Measurements from ENCODE around the gene CXXC5. TPM values are rescaled to one million over a fixed set of nuclear protein-coding genes. Genes with fewer than 3 reads are reported as not detected.

The CXXC5 gene
- total RNA-seq, 1 donor from 2014 or later = 88.2 TPM

GRCh38 chr5:139690064-139690802, 42.1 kb downstream of the CXXC5 start:
- H3K27me3 Mint-ChIP-seq = no peaks in the 10 kb centered on the region
- peak overlapping the region; percentile 76 for H3K27ac Mint-ChIP-seq
- no peaks in the 10 kb centered on the region for H3K9me3 Mint-ChIP-seq (ENCODE audit: low read depth)
- peaks cover 39% of the 10 kb centered on the region for H3K4me1 Mint-ChIP-seq (ENCODE audit: low read depth)
- TF ChIP-seq, protein P1, sequence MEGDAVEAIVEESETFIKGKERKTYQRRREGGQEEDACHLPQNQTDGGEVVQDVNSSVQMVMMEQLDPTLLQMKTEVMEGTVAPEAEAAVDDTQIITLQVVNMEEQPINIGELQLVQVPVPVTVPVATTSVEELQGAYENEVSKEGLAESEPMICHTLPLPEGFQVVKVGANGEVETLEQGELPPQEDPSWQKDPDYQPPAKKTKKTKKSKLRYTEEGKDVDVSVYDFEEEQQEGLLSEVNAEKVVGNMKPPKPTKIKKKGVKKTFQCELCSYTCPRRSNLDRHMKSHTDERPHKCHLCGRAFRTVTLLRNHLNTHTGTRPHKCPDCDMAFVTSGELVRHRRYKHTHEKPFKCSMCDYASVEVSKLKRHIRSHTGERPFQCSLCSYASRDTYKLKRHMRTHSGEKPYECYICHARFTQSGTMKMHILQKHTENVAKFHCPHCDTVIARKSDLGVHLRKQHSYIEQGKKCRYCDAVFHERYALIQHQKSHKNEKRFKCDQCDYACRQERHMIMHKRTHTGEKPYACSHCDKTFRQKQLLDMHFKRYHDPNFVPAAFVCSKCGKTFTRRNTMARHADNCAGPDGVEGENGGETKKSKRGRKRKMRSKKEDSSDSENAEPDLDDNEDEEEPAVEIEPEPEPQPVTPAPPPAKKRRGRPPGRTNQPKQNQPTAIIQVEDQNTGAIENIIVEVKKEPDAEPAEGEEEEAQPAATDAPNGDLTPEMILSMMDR (IDR thresholded peaks at IDR 0.05; ENCODE audit: unreplicated experiment) = no peak
- no peak overlapping the region for H3K4me3 Mint-ChIP-seq (ENCODE audit: low read depth)
- DNase-seq (ENCODE audit: low spot score, unreplicated experiment) = no peak
- peaks cover 8% of the 10 kb centered on the region for H3K36me3 Mint-ChIP-seq (ENCODE audit: insufficient read depth)

GRCh38 chr5:139690803-139691629, 42.9 kb downstream of the CXXC5 start:
- Mint-ChIP-seq H3K27me3 (no peaks in the 10 kb centered on the region), H3K4me3 (ENCODE audit: low read depth) (no peak overlapping the region), H3K4me1 (ENCODE audit: low read depth) (peaks cover 35% of the 10 kb centered on the region), H3K36me3 (ENCODE audit: insufficient read depth) (peaks cover 4% of the 10 kb centered on the region), H3K9me3 (ENCODE audit: low read depth) (no peaks in the 10 kb centered on the region), H3K27ac (peak overlapping the region; percentile 76)
- TF ChIP-seq, protein P1 (IDR thresholded peaks at IDR 0.05; ENCODE audit: unreplicated experiment) = no peak
- no peak for DNase-seq (ENCODE audit: low spot score, unreplicated experiment)

- Mint-ChIP-seq H3K4me3 (ENCODE audit: low read depth) (no peak overlapping the region), H3K4me1 (ENCODE audit: low read depth) (peaks cover 34% of the 10 kb centered on the region), H3K27ac (no peak overlapping the region), H3K9me3 (ENCODE audit: low read depth) (no peaks in the 10 kb centered on the region), H3K36me3 (ENCODE audit: insufficient read depth) (peaks cover 1% of the 10 kb centered on the region), H3K27me3 (peaks cover 3% of the 10 kb centered on the region)
- TF ChIP-seq, protein P1 (IDR thresholded peaks at IDR 0.05; ENCODE audit: unreplicated experiment) = no peak
- no peak for DNase-seq (ENCODE audit: low spot score, unreplicated experiment)
These were observed 44.0 kb downstream of the CXXC5 start for GRCh38 chr5:139692148-139692547.

DNA sequence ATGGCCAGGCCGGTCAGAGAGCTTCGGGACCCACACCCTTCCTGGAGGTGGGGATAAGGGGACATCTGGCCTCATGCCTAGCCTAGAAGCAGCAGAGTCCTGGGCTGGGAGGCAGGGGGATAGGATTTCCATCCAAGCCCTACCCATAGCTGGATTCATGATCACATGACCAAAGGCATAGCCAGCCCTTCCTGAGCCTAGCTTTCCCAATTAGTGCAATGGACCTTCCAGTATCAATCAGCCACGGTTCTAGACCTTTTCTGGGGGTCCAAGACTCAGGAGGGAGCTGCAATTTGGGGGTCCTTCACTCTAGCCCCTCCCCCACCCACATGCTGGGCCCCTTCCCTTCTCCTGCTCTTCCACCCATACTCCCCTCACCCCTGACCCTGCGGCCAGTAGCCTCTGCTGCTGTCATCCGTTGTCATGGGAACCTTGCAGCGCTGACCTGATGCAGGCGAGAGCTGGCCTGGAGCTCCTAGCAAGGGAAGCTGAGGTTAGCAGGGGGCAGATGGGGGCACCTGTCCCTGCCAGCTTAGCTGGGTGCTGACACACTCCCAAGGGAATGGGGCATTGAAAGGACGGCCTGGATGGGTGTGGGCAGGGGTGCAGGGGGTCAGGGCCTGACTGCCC, 44.6 kb downstream of the CXXC5 start:
- peaks cover 1% of the 10 kb centered on the region for H3K36me3 Mint-ChIP-seq (ENCODE audit: insufficient read depth)
- H3K4me1 Mint-ChIP-seq (ENCODE audit: low read depth) = peaks cover 32% of the 10 kb centered on the region
- DNase-seq (ENCODE audit: low spot score, unreplicated experiment) = no peak
- no peak overlapping the region for H3K4me3 Mint-ChIP-seq (ENCODE audit: low read depth)
- H3K27me3 Mint-ChIP-seq = peaks cover 3% of the 10 kb centered on the region
- H3K27ac Mint-ChIP-seq = no peak overlapping the region
- no peaks in the 10 kb centered on the region for H3K9me3 Mint-ChIP-seq (ENCODE audit: low read depth)
- TF ChIP-seq, protein P1 (IDR thresholded peaks at IDR 0.05; ENCODE audit: unreplicated experiment) = no peak

- Mint-ChIP-seq H3K27me3 (peaks cover 3% of the 10 kb centered on the region), H3K9me3 (ENCODE audit: low read depth) (no peaks in the 10 kb centered on the region), H3K4me1 (ENCODE audit: low read depth) (peaks cover 38% of the 10 kb centered on the region), H3K27ac (no peak overlapping the region), H3K36me3 (ENCODE audit: insufficient read depth) (peaks cover 1% of the 10 kb centered on the region), H3K4me3 (ENCODE audit: low read depth) (no peak overlapping the region)
- TF ChIP-seq, protein P1 (IDR thresholded peaks at IDR 0.05; ENCODE audit: unreplicated experiment) = no peak
- no peak for DNase-seq (ENCODE audit: low spot score, unreplicated experiment)
These were observed 45.7 kb downstream of the CXXC5 start for GRCh38 chr5:139693676-139694364.
